Liver (tissue), 9 donors: Measurements from ENCODE around the gene PDE4D. TPM values are rescaled to one million over a fixed set of nuclear protein-coding genes. Genes with fewer than 3 reads are reported as not detected.

ENCODE experiments used
- DNase-seq: peaks from one replicate; pipeline ENCODE4 v3.0.0-alpha.2; 2017; ENCODE audit warnings: low spot score
- H3K27ac ChIP-seq, 2 donors: one replicate each; pipeline ENCODE4 v1.7.0; 2013; ENCODE audit warnings: inconsistent platforms in 2 of 2, low read length in 2 of 2, control low read depth in 1 of 2, low read depth in 1 of 2, mild to moderate bottlenecking in 1 of 2
- H3K27me3 ChIP-seq, 4 donors: one replicate each; pipeline versions ENCODE4 v1.6.1 to v1.7.0; 2013; ENCODE audit warnings: low read length in 3 of 4, inconsistent platforms in 1 of 4, mild to moderate bottlenecking in 1 of 4, moderate library complexity in 1 of 4; ENCODE audit not compliant: control insufficient read depth in 4 of 4, insufficient read depth in 4 of 4
- H3K36me3 ChIP-seq, 4 donors: one replicate each; pipeline versions ENCODE4 v1.6.1 to v1.7.0; 2013; ENCODE audit warnings: low read length in 3 of 4, mild to moderate bottlenecking in 3 of 4, low read depth in 1 of 4, moderate library complexity in 1 of 4; ENCODE audit not compliant: control insufficient read depth in 4 of 4, insufficient read depth in 3 of 4
- H3K4me1 ChIP-seq, 4 donors: one replicate each; pipeline versions ENCODE4 v1.6.1 to v1.7.0; 2013; ENCODE audit warnings: low read length in 3 of 4, mild to moderate bottlenecking in 3 of 4, moderate library complexity in 1 of 4; ENCODE audit not compliant: control insufficient read depth in 4 of 4, insufficient read depth in 4 of 4
- H3K4me3 ChIP-seq, 3 donors: one replicate each; pipeline versions ENCODE4 v1.6.1 to v1.7.0; 2013; ENCODE audit warnings: low read length in 3 of 3, control low read depth in 1 of 3, low read depth in 1 of 3, mild to moderate bottlenecking in 1 of 3
- H3K9ac ChIP-seq, 2 donors: one replicate each; pipeline ENCODE4 v1.7.0; 2013; ENCODE audit warnings: low read length in 2 of 2, mild to moderate bottlenecking in 2 of 2, moderate library complexity in 2 of 2, control low read depth in 1 of 2, low read depth in 1 of 2
- H3K9me3 ChIP-seq, 4 donors: one replicate each; pipeline versions ENCODE4 v1.6.1 to v1.7.0; 2013; ENCODE audit warnings: low read length in 3 of 4; ENCODE audit not compliant: control insufficient read depth in 4 of 4
- EGR1 ChIP-seq, 2 donors: IDR thresholded peaks; 2 replicates each; pipeline ENCODE4 v1.6.1; 2016 to 2018; ENCODE audit warnings: antibody characterized with exemption in 2 of 2, low read depth in 2 of 2
- FOXA2 ChIP-seq: IDR thresholded peaks from 2 replicates; pipeline ENCODE4 v1.6.1; 2016; ENCODE audit warnings: antibody characterized with exemption
- GABPA ChIP-seq, 2 donors: IDR thresholded peaks in 1 of 2; conservative IDR thresholded peaks in 1 of 2; 2 replicates each; pipeline ENCODE4 v1.6.1; 2016; ENCODE audit warnings: antibody characterized with exemption in 2 of 2, mild to moderate bottlenecking in 1 of 2, moderate library complexity in 1 of 2
- HNF4A ChIP-seq, 2 donors: conservative IDR thresholded peaks; 2 replicates each; pipeline ENCODE4 v1.6.1; 2016; ENCODE audit warnings: antibody characterized with exemption in 2 of 2, mild to moderate bottlenecking in 2 of 2
- HNF4G ChIP-seq: IDR thresholded peaks from 2 replicates; pipeline ENCODE4 v1.6.1; 2016; ENCODE audit warnings: antibody characterized with exemption
- JUND ChIP-seq, 2 donors: IDR thresholded peaks; 2 replicates each; pipeline ENCODE4 v1.6.1; 2016; ENCODE audit warnings: antibody characterized with exemption in 2 of 2
- NR2F2 ChIP-seq: IDR thresholded peaks from 2 replicates; pipeline ENCODE4 v1.6.1; 2016; ENCODE audit warnings: antibody characterized with exemption
- RAD21 ChIP-seq, 2 donors: IDR thresholded peaks; 2 replicates each; pipeline ENCODE4 v1.6.1; 2016; ENCODE audit warnings: antibody characterized with exemption in 2 of 2, mild to moderate bottlenecking in 2 of 2
- RXRA ChIP-seq, 2 donors: IDR thresholded peaks; 2 replicates each; pipeline ENCODE4 v1.6.1; 2017 to 2018; ENCODE audit warnings: antibody characterized with exemption in 2 of 2, mild to moderate bottlenecking in 1 of 2
- SP1 ChIP-seq: IDR thresholded peaks from 2 replicates; pipeline ENCODE4 v1.6.1; 2018; ENCODE audit warnings: antibody characterized with exemption, mild to moderate bottlenecking
- TAF1 ChIP-seq: conservative IDR thresholded peaks from 2 replicates; pipeline ENCODE4 v1.6.1; 2016; ENCODE audit warnings: antibody characterized with exemption, mild to moderate bottlenecking
- YY1 ChIP-seq: IDR thresholded peaks from 2 replicates; pipeline ENCODE4 v1.6.1; 2016; ENCODE audit warnings: antibody characterized with exemption, mild to moderate bottlenecking
- WGBS: extraction: QIAGEN DNeasy Blood & Tissue Kit; methylation state at CpG from one replicate; pipeline ENCODE4 v1.1.7; 2013; 5-methylcytosine and 5-hydroxymethylcytosine counted together
- polyA plus RNA-seq, 2 donors: library from polyadenylated mRNA; stranded (reverse) in 1 of 2; unstranded in 1 of 2; fragments of 200-250 nt in 1 of 2; fragments of >200 nt in 1 of 2; fragmentation: Nextera tagmentation in 1 of 2; extraction: Ambion mirVana in 1 of 2; gene quantifications; one replicate each; pipeline versions ENCODE4 v1.2.1 to v1.2.3, GENCODE V29; 2013 to 2015
- total RNA-seq, 2 donors: library from RNA; depleted of rRNA; stranded (reverse); fragments of >200 nt; gene quantifications; one replicate each; pipeline ENCODE4 v1.2.3, GENCODE V29; 2014
- TF ChIP-seq, protein P1 (sequence below): IDR thresholded peaks from 2 replicates; pipeline ENCODE4 v1.6.1; 2016; ENCODE audit warnings: antibody characterized with exemption
- TF ChIP-seq, protein P2 (sequence below): IDR thresholded peaks from 2 replicates; pipeline ENCODE4 v1.6.1; 2016; ENCODE audit warnings: antibody characterized with exemption
- TF ChIP-seq, protein P3 (sequence below): IDR thresholded peaks from 2 replicates; pipeline ENCODE4 v1.6.1; 2016; ENCODE audit warnings: antibody characterized with exemption, mild to moderate bottlenecking
- TF ChIP-seq, protein P4 (sequence below): fragments of 150-350 bp; IDR thresholded peaks from 2 replicates; pipeline ENCODE4 v1.5.1; 2017; ENCODE audit warnings: improper control_type of control experiment, low read depth, low read length; ENCODE audit not compliant: missing input control
- TF ChIP-seq, protein P5 (sequence below): IDR thresholded peaks from 2 replicates; pipeline ENCODE4 v1.6.1; 2016; ENCODE audit warnings: antibody characterized with exemption
- donor health status: healthy.
- donor health status: healthy.
- donor health status: healthy.
- donor health status: healthy.
- donor health status: healthy.

Gene PDE4D
- total and polyA plus RNA-seq, 4 donors, result 0.67 to 11.9 (median 6.5) TPM

DNA sequence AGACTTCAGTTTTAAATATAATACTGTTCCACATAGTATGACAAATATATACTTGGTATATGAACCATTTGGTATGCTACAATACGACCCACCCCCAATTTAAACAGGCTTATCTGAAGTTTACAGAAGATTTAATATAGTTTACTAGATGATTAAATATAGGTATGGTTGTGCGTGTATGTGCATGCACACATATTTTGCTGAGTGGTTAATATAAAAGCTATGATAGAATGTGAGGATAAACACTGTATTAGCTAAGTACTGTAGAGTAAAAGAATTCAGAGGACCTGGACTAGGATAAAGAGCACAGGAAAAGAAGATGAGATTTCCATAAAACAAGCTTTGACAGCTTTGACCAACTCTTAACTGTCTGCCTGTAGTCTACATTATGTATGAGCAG lies 356.7 kb downstream of the PDE4D start:
- WGBS, result 85% methylated on average over 2 of the region's 2 CpGs
- TF ChIP-seq FOXA2 (no peak), RAD21 (IDR thresholded peaks at IDR 0.05) (no peak), YY1 (no peak), RXRA (IDR thresholded peaks at IDR 0.05) (no peak), HNF4A (conservative IDR thresholded peaks at IDR 0.05) (no peak), EGR1 (IDR thresholded peaks at IDR 0.05; ENCODE audit: low read depth in 2 of 2) (no peak), JUND (IDR thresholded peaks at IDR 0.05) (no peak), NR2F2 (no peak), HNF4G (no peak), GABPA (IDR thresholded peaks at IDR 0.05 in 1 of 2, conservative IDR thresholded peaks at IDR 0.05 in 1 of 2) (no peak)
- TF ChIP-seq, protein P1, sequence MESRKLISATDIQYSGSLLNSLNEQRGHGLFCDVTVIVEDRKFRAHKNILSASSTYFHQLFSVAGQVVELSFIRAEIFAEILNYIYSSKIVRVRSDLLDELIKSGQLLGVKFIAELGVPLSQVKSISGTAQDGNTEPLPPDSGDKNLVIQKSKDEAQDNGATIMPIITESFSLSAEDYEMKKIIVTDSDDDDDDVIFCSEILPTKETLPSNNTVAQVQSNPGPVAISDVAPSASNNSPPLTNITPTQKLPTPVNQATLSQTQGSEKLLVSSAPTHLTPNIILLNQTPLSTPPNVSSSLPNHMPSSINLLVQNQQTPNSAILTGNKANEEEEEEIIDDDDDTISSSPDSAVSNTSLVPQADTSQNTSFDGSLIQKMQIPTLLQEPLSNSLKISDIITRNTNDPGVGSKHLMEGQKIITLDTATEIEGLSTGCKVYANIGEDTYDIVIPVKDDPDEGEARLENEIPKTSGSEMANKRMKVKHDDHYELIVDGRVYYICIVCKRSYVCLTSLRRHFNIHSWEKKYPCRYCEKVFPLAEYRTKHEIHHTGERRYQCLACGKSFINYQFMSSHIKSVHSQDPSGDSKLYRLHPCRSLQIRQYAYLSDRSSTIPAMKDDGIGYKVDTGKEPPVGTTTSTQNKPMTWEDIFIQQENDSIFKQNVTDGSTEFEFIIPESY, result no peak
- TF ChIP-seq, protein P2, sequence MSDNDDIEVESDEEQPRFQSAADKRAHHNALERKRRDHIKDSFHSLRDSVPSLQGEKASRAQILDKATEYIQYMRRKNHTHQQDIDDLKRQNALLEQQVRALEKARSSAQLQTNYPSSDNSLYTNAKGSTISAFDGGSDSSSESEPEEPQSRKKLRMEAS, result no peak
- TF ChIP-seq, protein P3, sequence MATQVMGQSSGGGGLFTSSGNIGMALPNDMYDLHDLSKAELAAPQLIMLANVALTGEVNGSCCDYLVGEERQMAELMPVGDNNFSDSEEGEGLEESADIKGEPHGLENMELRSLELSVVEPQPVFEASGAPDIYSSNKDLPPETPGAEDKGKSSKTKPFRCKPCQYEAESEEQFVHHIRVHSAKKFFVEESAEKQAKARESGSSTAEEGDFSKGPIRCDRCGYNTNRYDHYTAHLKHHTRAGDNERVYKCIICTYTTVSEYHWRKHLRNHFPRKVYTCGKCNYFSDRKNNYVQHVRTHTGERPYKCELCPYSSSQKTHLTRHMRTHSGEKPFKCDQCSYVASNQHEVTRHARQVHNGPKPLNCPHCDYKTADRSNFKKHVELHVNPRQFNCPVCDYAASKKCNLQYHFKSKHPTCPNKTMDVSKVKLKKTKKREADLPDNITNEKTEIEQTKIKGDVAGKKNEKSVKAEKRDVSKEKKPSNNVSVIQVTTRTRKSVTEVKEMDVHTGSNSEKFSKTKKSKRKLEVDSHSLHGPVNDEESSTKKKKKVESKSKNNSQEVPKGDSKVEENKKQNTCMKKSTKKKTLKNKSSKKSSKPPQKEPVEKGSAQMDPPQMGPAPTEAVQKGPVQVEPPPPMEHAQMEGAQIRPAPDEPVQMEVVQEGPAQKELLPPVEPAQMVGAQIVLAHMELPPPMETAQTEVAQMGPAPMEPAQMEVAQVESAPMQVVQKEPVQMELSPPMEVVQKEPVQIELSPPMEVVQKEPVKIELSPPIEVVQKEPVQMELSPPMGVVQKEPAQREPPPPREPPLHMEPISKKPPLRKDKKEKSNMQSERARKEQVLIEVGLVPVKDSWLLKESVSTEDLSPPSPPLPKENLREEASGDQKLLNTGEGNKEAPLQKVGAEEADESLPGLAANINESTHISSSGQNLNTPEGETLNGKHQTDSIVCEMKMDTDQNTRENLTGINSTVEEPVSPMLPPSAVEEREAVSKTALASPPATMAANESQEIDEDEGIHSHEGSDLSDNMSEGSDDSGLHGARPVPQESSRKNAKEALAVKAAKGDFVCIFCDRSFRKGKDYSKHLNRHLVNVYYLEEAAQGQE, result no peak

DNA sequence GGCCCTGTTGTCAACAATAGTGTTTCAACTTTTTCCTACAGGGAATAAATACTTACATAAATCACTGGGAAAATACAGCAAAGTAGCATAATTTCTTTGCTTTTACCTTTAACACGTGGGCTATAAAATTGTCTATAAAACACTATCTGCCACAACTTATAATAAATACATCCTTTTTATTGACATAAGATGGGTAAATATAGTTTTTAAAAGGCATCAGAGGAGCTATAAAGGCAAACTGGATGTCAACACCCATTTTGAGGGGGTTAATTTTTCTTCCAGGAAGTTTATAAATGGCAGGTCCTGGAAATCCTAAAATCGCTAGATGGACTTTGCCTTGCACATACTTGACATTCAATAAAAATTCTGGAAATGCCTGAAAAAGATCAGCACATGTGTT lies 358.0 kb downstream of the PDE4D start:
- WGBS, result 80% methylated on average over 2 of the region's 2 CpGs
- no peak for DNase-seq
- TF ChIP-seq NR2F2 (no peak), RXRA (IDR thresholded peaks at IDR 0.05) (no peak), EGR1 (IDR thresholded peaks at IDR 0.05; ENCODE audit: low read depth in 2 of 2) (no peak), SP1 (no peak), YY1 (no peak), HNF4A (conservative IDR thresholded peaks at IDR 0.05) (no peak), TAF1 (no peak)
- TF ChIP-seq, protein P3, result no peak
- TF ChIP-seq, protein P4, sequence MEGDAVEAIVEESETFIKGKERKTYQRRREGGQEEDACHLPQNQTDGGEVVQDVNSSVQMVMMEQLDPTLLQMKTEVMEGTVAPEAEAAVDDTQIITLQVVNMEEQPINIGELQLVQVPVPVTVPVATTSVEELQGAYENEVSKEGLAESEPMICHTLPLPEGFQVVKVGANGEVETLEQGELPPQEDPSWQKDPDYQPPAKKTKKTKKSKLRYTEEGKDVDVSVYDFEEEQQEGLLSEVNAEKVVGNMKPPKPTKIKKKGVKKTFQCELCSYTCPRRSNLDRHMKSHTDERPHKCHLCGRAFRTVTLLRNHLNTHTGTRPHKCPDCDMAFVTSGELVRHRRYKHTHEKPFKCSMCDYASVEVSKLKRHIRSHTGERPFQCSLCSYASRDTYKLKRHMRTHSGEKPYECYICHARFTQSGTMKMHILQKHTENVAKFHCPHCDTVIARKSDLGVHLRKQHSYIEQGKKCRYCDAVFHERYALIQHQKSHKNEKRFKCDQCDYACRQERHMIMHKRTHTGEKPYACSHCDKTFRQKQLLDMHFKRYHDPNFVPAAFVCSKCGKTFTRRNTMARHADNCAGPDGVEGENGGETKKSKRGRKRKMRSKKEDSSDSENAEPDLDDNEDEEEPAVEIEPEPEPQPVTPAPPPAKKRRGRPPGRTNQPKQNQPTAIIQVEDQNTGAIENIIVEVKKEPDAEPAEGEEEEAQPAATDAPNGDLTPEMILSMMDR, result no peak
- TF ChIP-seq, protein P5, sequence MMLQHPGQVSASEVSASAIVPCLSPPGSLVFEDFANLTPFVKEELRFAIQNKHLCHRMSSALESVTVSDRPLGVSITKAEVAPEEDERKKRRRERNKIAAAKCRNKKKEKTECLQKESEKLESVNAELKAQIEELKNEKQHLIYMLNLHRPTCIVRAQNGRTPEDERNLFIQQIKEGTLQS, result no peak
- TF ChIP-seq, protein P1, result no peak
- no peak overlapping the region for H3K27ac ChIP-seq
- no peaks in the 10 kb centered on the region for H3K4me1 ChIP-seq
- no peak overlapping the region for H3K9ac ChIP-seq
- H3K9me3 ChIP-seq, result no peaks in the 10 kb centered on the region
- H3K36me3 ChIP-seq, result no peaks in the 10 kb centered on the region
- no peaks in the 10 kb centered on the region for H3K27me3 ChIP-seq
- H3K4me3 ChIP-seq, result no peak overlapping the region

More for the DNA sequence above, 356.7 kb downstream of the PDE4D start:
- Histone ChIP-seq H3K9ac (no peak overlapping the region), H3K36me3 (no peaks in the 10 kb centered on the region), H3K27ac (no peak overlapping the region), H3K9me3 (no peaks in the 10 kb centered on the region), H3K4me1 (no peaks in the 10 kb centered on the region), H3K27me3 (no peaks in the 10 kb centered on the region), H3K4me3 (no peak overlapping the region)
- no peak for DNase-seq
